DMS153 (cell line): ENCODE data around the gene TPT1.
"Not testable (repeated sequence)": the region's sequence is repeated elsewhere in the genome, so short reads cannot be mapped to it uniquely, and the experiment has no call there.

Experiments
- DNase-seq: peaks from one replicate; lab custom pipeline; 2025; lab: John Stamatoyannopoulos, UW

The TPT1 gene

DNA sequence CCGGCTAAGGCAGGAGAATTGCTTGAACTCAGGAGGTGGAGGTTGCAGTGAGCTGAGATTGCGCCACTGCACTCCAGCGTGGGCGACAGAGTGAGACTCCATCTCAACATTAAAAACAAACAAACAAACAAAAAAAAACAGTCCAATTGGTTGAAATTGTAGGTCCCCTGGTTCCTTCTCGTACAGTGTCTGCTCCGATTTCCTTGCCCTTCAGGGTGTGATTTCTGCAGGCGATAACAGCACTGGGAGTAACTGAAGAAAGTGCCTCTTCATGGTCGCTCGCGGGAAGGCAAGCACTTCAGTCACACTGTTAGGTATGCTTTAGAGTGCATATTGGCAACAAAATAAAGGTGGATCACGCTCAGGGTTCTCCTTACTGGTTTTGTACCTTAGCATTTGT, 39.7 kb downstream of the TPT1 start:
- peak; percentile 20 for DNase-seq

DNA sequence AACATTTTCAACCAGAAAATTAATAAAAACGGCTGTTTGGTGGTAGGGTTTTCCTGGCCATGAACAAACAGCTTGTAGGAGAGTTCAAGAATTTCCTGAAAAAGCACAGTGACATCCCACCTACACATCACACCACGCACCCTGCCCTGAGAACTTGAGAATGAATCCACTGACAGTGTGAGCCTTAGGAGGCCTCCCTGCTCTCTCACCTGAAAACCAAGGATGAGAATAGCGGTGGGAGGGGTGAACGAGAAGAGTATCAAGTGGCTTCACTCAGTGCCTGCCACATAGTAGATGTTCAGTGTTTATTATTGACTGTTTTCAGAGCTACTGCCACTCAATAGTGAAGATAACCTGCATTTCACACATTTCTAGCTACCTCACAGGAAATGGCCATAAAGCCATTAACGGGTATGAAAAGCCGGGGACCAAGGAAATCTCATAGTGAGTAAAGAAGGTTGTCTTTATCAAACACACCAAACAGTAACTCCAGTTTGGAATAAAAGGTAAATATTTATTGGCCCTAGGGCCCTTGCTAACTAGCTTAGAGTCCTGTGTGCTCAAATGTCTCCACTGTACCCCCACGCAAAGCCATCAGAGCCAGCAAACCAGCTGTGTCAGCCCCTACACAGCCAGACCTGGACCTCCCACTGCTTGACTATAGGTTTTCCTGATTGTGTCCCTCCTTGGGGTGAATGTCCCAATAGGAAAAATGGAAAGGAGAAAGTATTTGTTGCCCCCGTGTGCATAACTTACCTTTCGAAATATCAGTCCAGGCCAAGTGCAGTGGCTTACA, 40.6 kb downstream of the TPT1 start:
- DNase-seq = no peak

- no peak for DNase-seq
Measured at GRCh38 chr13:45299194-45299593, 41.8 kb downstream of the TPT1 start.

DNA sequence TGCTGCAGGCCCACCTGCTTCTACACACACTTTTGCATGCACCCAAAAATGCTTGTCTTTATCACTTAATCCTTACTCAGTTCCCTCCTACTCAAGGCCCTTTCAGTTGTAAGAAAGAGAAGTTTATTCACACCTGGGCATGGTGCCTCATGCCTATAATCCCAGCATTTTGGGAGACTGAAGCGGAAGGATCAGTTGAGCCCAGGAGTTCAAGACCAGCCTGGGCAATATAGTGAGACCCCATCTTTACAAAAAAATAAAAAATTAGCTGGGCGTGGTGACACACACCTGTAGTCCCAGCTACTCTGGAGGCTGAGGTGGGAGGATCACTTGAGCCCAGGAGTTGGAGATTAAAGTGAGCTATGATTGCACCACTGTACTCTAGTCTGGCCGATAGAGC, 42.4 kb downstream of the TPT1 start:
- DNase-seq = not testable (repeated sequence)

DNA sequence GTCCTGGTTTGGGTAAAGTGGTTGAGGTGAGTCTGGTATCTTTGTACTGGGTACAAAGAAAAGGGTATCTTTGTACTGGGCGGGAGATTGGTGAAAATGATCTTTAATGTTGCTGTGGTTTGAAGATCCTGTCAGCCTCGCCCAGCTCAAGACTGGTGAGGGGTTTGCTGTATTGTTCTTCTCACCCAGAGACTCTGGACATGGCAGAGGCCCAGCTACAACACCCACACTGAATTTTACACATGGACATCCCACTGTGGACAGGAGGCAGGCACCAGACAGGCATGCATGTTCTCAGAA, 42.8 kb downstream of the TPT1 start:
- no peak for DNase-seq

- DNase-seq = no peak
Measured at GRCh38 chr13:45297456-45298205, 43.4 kb downstream of the TPT1 start.

GRCh38 chr13:45296259-45296658, 44.7 kb downstream of the TPT1 start:
- no peak for DNase-seq

- DNase-seq = no peak
Measured at GRCh38 chr13:45295536-45295935, 45.4 kb downstream of the TPT1 start.

DNA sequence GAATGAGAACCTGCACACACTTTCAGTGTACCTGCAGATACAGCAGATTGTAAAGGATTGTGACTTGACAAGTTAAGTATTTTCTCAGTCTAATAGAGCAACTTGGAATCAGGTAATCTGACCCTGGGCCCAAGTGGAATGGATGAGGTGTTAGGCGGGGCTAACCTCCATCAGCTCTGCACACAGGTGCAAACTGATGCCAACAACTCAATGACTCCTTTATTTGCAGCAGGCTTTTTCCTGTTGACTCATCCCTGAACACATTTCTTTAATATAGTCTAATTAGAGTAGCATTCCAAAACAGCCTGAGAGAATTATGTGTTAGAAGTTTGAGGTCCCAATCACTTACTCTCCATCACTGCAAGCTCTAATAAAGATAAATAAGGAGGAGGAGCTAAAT, 48.8 kb downstream of the TPT1 start:
- DNase-seq = peak; percentile 34

GRCh38 chr13:45289936-45290563, 50.9 kb downstream of the TPT1 start:
- peak; percentile 78 for DNase-seq
